ENCODE results near the gene MILR1. TPM values are rescaled to one million over a fixed set of nuclear protein-coding genes. Genes with fewer than 3 reads are reported as not detected.

MILR1 gene
- total RNA-seq, 1 experiment from 2014 or later = 3.8 TPM

DNA sequence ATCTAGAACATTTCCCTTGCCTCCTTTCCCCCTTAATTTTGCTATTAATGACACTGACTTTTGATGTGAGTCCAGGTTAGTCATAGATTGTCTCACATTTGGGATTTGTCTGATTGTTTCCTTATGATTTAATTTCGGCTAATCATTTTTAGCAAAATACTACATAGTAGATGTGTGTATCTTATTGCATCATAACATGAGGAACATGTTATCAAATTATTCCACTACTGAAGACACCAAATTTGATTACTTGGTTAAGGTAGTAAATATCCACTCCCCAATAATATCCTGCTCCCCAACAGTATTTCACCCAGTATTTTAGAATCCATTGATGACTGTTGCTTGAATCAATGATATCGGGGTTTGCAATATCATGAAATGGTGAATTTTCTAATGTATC lies 45.2 kb downstream of the MILR1 start:
- intact Hi-C loops (cut with micrococcal nuclease) = loop anchor here (5.0 to 10.0 kb wide), 2 partner anchors 172 to 349 kb away; no protein-coding TSS in a partner anchor
- H3K9ac ChIP-seq (ENCODE audit: low read length) = no peak overlapping the region

More for the DNA sequence above, 45.2 kb downstream of the MILR1 start:
- H3K27ac ChIP-seq (ENCODE audit: low read depth, low read length) = no peak overlapping the region
- H3K9me3 ChIP-seq (ENCODE audit: control insufficient read depth in 1 of 2, insufficient read depth in 1 of 2, low read depth in 1 of 2, low read length in 2 of 2) = no peaks in the 10 kb centered on the region
- H3K79me2 ChIP-seq (ENCODE audit: insufficient read depth, low read length) = peaks cover 61% of the 10 kb centered on the region
- no peak overlapping the region for H3K4me2 ChIP-seq (ENCODE audit: low read length)
- H3K9me2 ChIP-seq (ENCODE audit: insufficient read depth) = no peaks in the 10 kb centered on the region
- no peaks in the 10 kb centered on the region for H3K27me3 ChIP-seq (ENCODE audit: insufficient read depth, low read length)
- H3K36me3 ChIP-seq (ENCODE audit: control insufficient read depth in 1 of 2, insufficient read depth in 2 of 2, low read length in 2 of 2) = peaks cover 19 to 37% of the 10 kb centered on the region in 2 experiments
- POLR2A ChIA-PET = interaction anchor here (8.5 kb wide), 1 partner anchor 12 kb away, joined by 119 read pairs; the partner anchor contains the start of genes CEP95 and DDX5
- H2AFZ ChIP-seq (ENCODE audit: low read depth, low read length, poor library complexity, severe bottlenecking) = no peak overlapping the region
- peaks cover 10 to 30% of the 10 kb centered on the region in 2 experiments; a peak in 3 of 4 replicates for H3K4me1 ChIP-seq (ENCODE audit: control insufficient read depth in 1 of 2, insufficient read depth in 2 of 2, low read length in 2 of 2)
- no peak overlapping the region for H3K4me3 ChIP-seq (replicated peaks in 1 of 2; ENCODE audit: low read depth in 1 of 2, low read length in 2 of 2)
- DNase-seq (ENCODE audit: low read depth, low spot score) = no peak
- H4K20me1 ChIP-seq (ENCODE audit: insufficient read depth) = peaks cover 14% of the 10 kb centered on the region; the same call in 1 of the 2 replicates
- TF ChIP-seq YY1 (IDR thresholded peaks at IDR 0.05; ENCODE audit: extremely low read depth, insufficient replicate concordance, low read depth, low read length) = no peak
- TF ChIP-seq, protein P1, sequence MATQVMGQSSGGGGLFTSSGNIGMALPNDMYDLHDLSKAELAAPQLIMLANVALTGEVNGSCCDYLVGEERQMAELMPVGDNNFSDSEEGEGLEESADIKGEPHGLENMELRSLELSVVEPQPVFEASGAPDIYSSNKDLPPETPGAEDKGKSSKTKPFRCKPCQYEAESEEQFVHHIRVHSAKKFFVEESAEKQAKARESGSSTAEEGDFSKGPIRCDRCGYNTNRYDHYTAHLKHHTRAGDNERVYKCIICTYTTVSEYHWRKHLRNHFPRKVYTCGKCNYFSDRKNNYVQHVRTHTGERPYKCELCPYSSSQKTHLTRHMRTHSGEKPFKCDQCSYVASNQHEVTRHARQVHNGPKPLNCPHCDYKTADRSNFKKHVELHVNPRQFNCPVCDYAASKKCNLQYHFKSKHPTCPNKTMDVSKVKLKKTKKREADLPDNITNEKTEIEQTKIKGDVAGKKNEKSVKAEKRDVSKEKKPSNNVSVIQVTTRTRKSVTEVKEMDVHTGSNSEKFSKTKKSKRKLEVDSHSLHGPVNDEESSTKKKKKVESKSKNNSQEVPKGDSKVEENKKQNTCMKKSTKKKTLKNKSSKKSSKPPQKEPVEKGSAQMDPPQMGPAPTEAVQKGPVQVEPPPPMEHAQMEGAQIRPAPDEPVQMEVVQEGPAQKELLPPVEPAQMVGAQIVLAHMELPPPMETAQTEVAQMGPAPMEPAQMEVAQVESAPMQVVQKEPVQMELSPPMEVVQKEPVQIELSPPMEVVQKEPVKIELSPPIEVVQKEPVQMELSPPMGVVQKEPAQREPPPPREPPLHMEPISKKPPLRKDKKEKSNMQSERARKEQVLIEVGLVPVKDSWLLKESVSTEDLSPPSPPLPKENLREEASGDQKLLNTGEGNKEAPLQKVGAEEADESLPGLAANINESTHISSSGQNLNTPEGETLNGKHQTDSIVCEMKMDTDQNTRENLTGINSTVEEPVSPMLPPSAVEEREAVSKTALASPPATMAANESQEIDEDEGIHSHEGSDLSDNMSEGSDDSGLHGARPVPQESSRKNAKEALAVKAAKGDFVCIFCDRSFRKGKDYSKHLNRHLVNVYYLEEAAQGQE (IDR thresholded peaks at IDR 0.05; ENCODE audit: low read depth) = no peak
- TF ChIP-seq, protein P2, sequence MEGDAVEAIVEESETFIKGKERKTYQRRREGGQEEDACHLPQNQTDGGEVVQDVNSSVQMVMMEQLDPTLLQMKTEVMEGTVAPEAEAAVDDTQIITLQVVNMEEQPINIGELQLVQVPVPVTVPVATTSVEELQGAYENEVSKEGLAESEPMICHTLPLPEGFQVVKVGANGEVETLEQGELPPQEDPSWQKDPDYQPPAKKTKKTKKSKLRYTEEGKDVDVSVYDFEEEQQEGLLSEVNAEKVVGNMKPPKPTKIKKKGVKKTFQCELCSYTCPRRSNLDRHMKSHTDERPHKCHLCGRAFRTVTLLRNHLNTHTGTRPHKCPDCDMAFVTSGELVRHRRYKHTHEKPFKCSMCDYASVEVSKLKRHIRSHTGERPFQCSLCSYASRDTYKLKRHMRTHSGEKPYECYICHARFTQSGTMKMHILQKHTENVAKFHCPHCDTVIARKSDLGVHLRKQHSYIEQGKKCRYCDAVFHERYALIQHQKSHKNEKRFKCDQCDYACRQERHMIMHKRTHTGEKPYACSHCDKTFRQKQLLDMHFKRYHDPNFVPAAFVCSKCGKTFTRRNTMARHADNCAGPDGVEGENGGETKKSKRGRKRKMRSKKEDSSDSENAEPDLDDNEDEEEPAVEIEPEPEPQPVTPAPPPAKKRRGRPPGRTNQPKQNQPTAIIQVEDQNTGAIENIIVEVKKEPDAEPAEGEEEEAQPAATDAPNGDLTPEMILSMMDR (IDR thresholded peaks at IDR 0.05 in 2 of 3, conservative IDR thresholded peaks at IDR 0.05 in 1 of 3; ENCODE audit: borderline replicate concordance in 1 of 3, insufficient read depth in 1 of 3, low read depth in 2 of 3, low read length in 2 of 3) = no peak
- TF ChIP-seq SP1 (IDR thresholded peaks at IDR 0.05; ENCODE audit: low read depth) = no peak
- TF ChIP-seq SIN3A (IDR thresholded peaks at IDR 0.05; ENCODE audit: low read depth) = no peak
- TF ChIP-seq, protein P3, sequence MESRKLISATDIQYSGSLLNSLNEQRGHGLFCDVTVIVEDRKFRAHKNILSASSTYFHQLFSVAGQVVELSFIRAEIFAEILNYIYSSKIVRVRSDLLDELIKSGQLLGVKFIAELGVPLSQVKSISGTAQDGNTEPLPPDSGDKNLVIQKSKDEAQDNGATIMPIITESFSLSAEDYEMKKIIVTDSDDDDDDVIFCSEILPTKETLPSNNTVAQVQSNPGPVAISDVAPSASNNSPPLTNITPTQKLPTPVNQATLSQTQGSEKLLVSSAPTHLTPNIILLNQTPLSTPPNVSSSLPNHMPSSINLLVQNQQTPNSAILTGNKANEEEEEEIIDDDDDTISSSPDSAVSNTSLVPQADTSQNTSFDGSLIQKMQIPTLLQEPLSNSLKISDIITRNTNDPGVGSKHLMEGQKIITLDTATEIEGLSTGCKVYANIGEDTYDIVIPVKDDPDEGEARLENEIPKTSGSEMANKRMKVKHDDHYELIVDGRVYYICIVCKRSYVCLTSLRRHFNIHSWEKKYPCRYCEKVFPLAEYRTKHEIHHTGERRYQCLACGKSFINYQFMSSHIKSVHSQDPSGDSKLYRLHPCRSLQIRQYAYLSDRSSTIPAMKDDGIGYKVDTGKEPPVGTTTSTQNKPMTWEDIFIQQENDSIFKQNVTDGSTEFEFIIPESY (IDR thresholded peaks at IDR 0.05; ENCODE audit: extremely low read depth, insufficient replicate concordance, low read length) = no peak
- no peak for TF ChIP-seq CBX3 (IDR thresholded peaks at IDR 0.05; ENCODE audit: low read depth)
- TF ChIP-seq POLR2AphosphoS5 (IDR thresholded peaks at IDR 0.05; ENCODE audit: low read depth, low read length) = no peak
- no peak for TF ChIP-seq TCF7L2 (IDR thresholded peaks at IDR 0.05; ENCODE audit: borderline replicate concordance, extremely low read depth, insufficient read depth, insufficient read length)
- no peak for TF ChIP-seq CEBPB (IDR thresholded peaks at IDR 0.05; ENCODE audit: low read depth)
- TF ChIP-seq EZH2phosphoT487 (IDR thresholded peaks at IDR 0.05; ENCODE audit: borderline replicate concordance) = no peak
- no peak for TF ChIP-seq JUND (IDR thresholded peaks at IDR 0.05)
- TF ChIP-seq ZNF274 (IDR thresholded peaks at IDR 0.05; ENCODE audit: low read depth, low read length) = no peak
- TF ChIP-seq, protein P4, sequence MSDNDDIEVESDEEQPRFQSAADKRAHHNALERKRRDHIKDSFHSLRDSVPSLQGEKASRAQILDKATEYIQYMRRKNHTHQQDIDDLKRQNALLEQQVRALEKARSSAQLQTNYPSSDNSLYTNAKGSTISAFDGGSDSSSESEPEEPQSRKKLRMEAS (IDR thresholded peaks at IDR 0.05) = no peak
- no peak for TF ChIP-seq FOSL1 (IDR thresholded peaks at IDR 0.05; ENCODE audit: low read depth)
- TF ChIP-seq ELF1 (IDR thresholded peaks at IDR 0.05; ENCODE audit: borderline replicate concordance, low read depth) = no peak
- TF ChIP-seq POLR2A (IDR thresholded peaks at IDR 0.05; ENCODE audit: borderline replicate concordance, extremely low read depth, insufficient read depth, insufficient read length) = no peak
- no peak for TF ChIP-seq RAD21 (IDR thresholded peaks at IDR 0.05; ENCODE audit: low read depth)
- TF ChIP-seq, protein P5, sequence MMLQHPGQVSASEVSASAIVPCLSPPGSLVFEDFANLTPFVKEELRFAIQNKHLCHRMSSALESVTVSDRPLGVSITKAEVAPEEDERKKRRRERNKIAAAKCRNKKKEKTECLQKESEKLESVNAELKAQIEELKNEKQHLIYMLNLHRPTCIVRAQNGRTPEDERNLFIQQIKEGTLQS (IDR thresholded peaks at IDR 0.05) = no peak
- RAD21 ChIA-PET (ENCODE audit: low non-redundant PET in 1 of 2, low total read pairs in 2 of 2, uncharacterized antibody in 2 of 2, unreplicated experiment in 2 of 2) = no interaction called here
- no peak for ATAC-seq
- no TSS peak for BruUV-seq (replicated peaks)
- CTCF ChIA-PET = no interaction called here

All from HCT116 (cell line).